ENCODE results near the gene MILR1. TPM values are rescaled to one million over a fixed set of nuclear protein-coding genes. Genes with fewer than 3 reads are reported as not detected.

MILR1 gene
- total and polyA plus RNA-seq, 12 donors: 1.0 to 13.3 (median 1.3) TPM

GRCh38 chr17:64401244-64401860, 47.6 kb upstream of the MILR1 start:
- no peak for TF ChIP-seq CTCF (IDR thresholded peaks at IDR 0.05)
- Histone ChIP-seq H3K4me1 (peaks cover 0 to 89% (median 0%) of the 10 kb centered on the region in 9 donors), H3K36me3 (no peaks in the 10 kb centered on the region), H3K4me3 (no peak overlapping the region), H3K9me3 (peaks cover 0 to 6% (median 0%) of the 10 kb centered on the region in 11 donors), H3K27me3 (no peaks in the 10 kb centered on the region), H3K27ac (peak overlapping the region in 2 of 10 donors; percentile 5 to 78)
- no peak for DNase-seq
- ATAC-seq: no peak
- intact Hi-C loops (cut with DNase I): no loop called here
- WGBS, 2 donors: 80 to 83% methylated on average over 8 of the region's 8 CpGs

GRCh38 chr17:64401941-64402340, 47.0 kb upstream of the MILR1 start:
- no peaks in the 10 kb centered on the region for H3K36me3 ChIP-seq
- H3K4me1 ChIP-seq: peaks cover 0 to 89% (median 0%) of the 10 kb centered on the region in 9 donors
- no peak for TF ChIP-seq CTCF (IDR thresholded peaks at IDR 0.05)
- H3K27me3 ChIP-seq: no peaks in the 10 kb centered on the region
- peaks cover 0 to 6% (median 0%) of the 10 kb centered on the region in 11 donors for H3K9me3 ChIP-seq
- intact Hi-C loops (cut with DNase I): no loop called here
- DNase-seq (no peak), ATAC-seq (no peak)
- H3K4me3 ChIP-seq: no peak overlapping the region
- WGBS, 2 donors: 82 to 89% methylated on average over 2 of the region's 2 CpGs
- peak overlapping the region in 2 of 10 donors; percentile 5 to 78 for H3K27ac ChIP-seq

- ATAC-seq (peak in 2 of 8 donors; percentile 8 to 28), DNase-seq (no peak)
- 82 to 84% methylated on average over 5 of the region's 5 CpGs for WGBS, 2 donors
- peaks cover 0 to 6% (median 0%) of the 10 kb centered on the region in 11 donors for H3K9me3 ChIP-seq
- intact Hi-C loops (cut with DNase I): no loop called here
- peak overlapping the region in 1 of 10 donors; percentile 78 for H3K27ac ChIP-seq
- no peaks in the 10 kb centered on the region for H3K27me3 ChIP-seq
- TF ChIP-seq CTCF (IDR thresholded peaks at IDR 0.05): no peak
- peaks cover 0 to 92% (median 0%) of the 10 kb centered on the region in 9 donors for H3K4me1 ChIP-seq
- H3K36me3 ChIP-seq: no peaks in the 10 kb centered on the region
- H3K4me3 ChIP-seq: no peak overlapping the region
Measured at GRCh38 chr17:64402469-64402868, 46.4 kb upstream of the MILR1 start.

GRCh38 chr17:64403881-64404460, 44.9 kb upstream of the MILR1 start:
- peaks cover 0 to 84% (median 0%) of the 10 kb centered on the region in 9 donors for H3K4me1 ChIP-seq
- WGBS, 2 donors: 89 to 95% methylated on average over 6 of the region's 6 CpGs
- peaks cover 0 to 6% (median 0%) of the 10 kb centered on the region in 11 donors for H3K9me3 ChIP-seq
- intact Hi-C loops (cut with DNase I): no loop called here
- peak overlapping the region in 1 of 10 donors; percentile 78 for H3K27ac ChIP-seq
- no peak overlapping the region for H3K4me3 ChIP-seq
- no peaks in the 10 kb centered on the region for H3K27me3 ChIP-seq
- no peak for TF ChIP-seq CTCF (IDR thresholded peaks at IDR 0.05)
- H3K36me3 ChIP-seq: no peaks in the 10 kb centered on the region
- ATAC-seq (no peak), DNase-seq (no peak)

Data from heart right ventricle (tissue), 16 donors.